Measurements from ENCODE around the gene FOXM1.
"Not testable (repeated sequence)": the region's sequence is repeated elsewhere in the genome, so short reads cannot be mapped to it uniquely, and the experiment has no call there.

The FOXM1 gene

DNA sequence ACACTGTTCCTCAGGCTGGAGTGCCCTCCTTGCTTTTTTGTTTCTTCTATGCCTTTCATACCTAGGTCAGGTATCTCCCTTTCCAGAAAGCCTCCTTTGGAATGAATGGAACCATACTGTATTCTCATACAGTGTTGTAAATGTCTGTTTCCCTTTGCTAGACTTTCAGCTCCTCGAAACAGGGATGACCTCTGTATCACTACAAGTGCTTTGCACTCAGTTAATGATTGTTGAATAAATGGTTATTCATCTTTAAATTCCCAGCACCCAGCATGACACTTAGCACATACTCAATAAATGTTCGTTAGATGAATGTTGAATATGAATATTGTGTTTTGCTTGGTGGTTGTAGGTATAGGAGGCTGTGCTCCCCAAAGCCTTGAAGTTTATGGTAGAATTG, 7.8 kb upstream of the FOXM1 start:
- DNase-seq (ENCODE audit: low spot score) = no peak

DNA sequence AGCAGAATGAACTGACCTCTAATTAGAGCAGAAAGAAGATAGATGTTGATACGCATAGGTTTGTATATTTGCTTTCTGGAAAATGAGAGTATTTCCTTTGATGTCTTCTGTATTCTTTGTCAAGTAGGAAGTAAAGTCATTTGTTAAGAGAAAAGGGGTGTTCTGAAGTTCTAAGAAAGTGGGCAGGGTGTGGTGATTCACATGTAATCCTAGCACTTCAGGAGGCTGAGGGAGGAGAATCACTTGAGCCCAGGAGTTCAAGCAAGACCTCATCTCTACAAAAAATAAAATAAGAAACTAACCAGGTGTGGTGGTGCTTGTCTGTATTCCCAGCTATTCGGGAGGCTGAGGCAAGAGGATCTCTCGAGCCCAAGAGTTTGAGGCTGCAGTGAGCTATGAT, 2.9 kb upstream of the FOXM1 start:
- no peak for DNase-seq (ENCODE audit: low spot score)

DNA sequence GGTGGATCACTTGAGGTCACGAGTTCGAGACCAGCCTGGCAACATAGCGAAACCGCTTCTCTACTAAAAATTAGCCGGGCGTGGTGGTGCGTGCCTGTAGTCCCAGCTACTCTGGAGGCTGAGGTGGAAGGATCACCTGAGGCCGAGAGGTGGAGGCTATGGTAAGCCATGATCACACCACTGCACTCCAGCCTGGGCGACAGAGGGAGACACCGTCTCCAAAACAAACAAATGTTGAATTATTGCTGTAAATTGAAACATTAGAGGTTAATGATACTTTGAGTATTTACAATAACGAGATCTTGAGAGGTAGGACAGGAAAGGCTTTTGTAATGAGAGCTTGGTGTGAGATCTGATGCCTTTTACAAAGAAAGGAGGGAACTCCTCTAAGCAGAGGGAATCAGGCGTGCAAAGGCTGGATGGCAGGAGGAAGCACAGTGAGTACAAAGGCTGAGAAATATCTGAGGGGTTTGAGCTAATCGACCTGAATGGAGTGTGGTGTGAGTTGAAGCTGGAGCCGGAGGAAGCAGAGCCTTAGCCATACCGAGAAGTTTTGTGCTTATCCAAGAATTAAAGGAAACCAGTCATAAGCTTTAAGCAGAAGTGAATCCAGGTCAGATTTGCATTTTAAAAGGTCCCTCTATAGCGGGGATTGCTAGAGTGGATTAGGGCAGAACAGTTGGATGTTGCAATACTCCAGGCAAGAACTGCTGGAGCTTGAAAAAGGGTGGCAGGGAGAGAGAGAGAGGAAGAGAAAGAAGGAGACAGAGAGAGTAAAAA, 1.2 kb upstream of the FOXM1 start:
- no peak for DNase-seq (ENCODE audit: low spot score)

DNA sequence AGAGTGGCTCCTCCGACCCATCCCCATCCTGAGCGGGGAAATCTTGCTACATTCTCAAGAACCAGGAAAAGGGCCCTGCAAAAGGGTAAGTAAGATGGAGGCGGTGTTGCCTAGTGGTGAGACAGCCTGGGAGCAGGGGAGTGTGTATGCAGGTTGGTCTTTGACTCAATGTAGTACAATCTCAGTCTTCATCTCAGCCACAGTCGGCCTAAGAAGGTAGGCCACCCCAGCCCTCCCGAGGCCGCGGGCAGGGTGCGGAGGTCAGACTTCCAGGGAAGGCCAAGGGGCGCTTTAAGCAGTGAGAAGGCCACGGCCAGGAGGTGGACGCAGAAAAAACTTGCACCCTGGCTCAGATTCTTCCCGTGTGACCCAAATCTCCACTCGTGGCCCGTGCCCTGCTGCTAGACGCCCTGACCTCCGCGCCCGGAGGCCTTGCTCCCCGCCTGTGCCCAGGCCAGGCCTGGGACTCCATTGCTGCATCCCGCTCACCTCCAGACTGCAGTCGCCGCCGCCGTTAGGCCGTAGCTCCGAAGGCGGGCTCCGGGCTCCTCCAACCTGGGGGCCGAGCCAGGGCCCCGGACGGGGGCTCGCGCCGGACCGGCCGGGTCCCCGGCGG, 435 bp downstream of the FOXM1 start:
- no peak for DNase-seq (ENCODE audit: low spot score)

DNA sequence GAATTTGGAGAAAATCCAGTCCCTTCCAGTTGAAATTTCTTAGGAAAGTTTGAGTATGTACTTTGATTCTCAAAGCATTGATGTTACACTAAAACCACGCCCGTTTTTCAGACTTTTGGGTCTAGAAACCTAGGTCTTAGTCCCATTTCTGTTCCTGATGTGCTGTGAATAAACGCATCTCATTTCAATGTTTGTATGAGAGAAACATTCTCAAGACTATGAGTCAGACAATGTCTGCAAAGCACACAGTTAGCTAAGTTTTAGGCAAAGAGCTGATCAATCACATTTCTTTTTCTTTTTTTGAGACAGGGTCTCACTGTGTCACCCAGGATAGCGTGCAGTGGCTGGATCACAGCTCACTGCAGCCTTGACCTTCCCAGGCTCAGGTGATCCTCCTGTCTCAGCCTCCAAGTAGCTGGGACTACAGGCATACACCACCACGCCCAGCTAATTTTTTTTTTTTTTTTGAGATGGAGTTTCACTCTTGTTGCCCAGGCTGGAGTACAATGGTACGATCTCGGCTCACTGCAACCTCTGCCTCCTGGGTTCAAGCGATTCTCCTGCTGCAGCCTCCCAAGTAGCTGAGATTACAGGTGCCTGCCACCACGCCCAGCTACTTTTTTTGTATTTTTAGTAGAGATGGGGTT, 7.9 kb downstream of the FOXM1 start:
- not testable (repeated sequence) for DNase-seq (ENCODE audit: low spot score)

DNA sequence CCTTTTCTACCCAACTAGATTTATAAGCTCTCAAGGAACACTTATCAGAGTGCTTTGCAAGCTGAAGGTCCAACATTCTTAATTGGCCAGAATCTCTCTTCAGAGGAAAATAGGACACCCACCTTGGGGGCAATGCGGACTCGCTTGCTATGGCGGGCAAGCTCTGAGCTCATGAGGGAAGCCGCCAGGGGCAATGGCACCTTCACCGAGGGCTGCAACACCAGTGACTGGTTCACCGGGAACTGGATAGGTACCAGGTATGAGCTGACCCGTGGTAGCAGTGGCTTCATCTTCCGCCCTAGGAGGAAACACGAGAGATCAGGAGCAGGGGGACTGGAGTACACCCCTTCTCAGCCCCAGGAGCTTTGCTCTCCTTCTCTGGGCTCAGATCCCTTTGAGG, 12.8 kb downstream of the FOXM1 start:
- DNase-seq (ENCODE audit: low spot score) = no peak

DNA sequence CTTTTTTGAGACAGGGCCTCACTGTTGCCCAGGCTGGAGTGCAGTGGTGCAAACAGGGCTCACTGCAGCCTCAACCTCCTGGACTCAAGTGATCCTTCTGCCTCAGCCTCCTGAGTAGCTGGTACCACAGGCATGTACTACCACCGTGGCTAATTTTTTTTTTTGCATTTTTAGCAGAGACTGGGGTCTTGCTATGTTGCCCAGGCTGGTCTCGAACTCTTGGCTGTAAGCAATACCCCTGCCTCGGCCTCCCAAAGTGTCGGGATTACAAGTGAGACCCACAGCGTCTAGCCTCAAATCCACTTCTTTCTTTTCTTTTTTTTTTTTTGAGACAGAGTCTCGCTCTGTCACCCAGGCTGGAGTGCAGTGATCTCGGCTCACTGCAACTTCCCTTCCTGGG, 13.6 kb downstream of the FOXM1 start:
- not testable (repeated sequence) for DNase-seq (ENCODE audit: low spot score)

DNA sequence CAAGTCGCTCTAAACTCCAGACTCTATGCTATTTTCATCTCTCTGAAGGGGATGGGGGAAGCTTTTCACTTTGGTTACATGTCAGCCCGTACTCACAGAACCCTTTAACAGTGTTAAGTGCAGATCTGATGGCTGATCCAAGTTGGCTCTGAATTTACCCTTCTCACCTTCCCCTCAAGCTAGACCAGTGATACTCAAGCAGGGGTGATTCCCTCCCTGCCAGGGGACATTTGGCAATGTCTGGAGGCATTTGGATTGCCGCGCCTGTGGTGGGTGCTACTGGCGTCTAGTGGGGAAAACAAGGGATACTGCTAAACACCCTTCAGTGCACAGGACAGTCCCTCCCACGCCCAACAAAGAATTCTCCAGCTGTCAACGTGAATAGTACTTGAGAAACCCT, 14.1 kb downstream of the FOXM1 start:
- DNase-seq (ENCODE audit: low spot score) = no peak

DNA sequence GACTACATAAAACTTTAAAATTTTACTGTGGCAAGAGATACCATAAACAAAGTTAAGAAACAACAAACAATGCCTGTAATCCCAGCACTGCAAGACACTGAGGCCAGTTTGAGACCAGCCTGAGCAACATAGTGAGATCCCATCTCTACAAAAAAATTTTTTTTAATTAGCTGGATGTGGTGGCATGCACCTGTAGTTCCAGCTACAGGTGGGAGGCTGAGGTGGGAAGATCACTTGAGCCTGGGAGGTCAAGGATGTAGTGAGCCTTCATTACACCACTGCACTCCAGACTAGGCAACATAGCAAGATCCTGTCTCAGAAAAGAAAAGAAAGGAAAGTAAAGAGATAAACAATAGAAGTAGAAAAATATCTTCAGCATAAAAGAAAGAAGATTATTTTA, 16.8 kb downstream of the FOXM1 start:
- DNase-seq (ENCODE audit: low spot score) = no peak

DNA sequence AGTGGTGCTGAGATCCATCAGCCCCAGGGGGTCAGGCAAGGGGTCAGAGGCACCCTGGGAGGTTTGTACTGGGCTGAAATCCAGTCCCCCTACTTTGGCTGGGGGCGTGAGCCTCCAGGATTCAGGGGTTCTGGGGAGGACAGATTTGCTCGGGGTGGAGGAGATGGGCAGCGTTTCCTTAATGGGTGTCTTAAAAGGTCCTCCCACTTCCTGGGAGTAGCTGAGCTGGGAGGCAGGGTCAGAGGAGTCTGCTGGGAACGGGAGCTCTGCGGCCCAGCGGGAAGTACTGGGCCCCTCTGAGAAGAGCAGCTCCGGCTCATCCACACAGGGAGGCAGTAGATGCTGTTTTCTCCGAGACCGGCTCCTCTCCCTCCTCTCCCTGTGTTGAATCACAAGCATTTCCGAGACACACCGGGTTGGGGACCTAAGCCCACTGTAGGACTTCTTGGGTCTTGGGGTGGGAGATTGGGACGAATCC, 18.0 kb downstream of the FOXM1 start:
- DNase-seq (ENCODE audit: low spot score) = no peak

DNA sequence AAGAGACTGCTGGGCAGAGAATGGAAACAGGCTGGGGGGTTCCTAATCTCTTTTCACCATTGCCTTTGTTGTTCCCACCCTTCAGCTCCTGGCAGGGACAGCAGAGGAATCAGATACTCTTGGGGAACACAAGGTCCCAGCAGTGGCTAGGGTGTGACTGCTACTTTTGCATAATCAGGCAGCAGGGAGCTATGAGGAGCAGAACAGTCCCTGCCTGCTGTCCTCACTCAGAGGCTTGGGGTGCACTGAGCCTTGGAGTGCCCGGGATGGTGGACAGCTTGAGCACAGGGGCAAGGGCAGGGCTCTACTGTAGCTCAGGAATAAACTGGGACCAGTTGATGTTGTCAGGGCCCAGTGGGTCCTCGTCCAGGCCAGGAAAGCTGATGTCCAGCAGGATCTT, 18.6 kb downstream of the FOXM1 start:
- DNase-seq (ENCODE audit: low spot score) = no peak

DNA sequence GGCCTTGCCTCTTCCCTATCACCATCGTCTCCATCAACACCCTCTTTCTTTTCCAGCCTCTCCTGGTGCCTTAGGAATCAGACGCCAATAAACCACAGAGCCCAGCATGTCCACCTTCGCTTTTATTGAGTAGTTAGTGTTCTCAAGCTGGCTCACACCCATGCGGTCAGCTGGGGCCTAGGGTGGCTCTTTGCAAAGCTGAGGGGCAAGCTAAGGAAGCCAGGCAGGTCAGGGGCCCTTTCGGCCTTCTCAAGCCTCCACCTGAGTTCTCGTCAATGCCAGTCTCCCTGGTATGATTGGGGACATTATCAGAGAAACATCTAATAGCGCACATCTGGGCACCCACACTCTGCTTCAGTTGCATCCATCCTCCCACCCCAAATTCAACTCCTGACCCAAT, 19.4 kb downstream of the FOXM1 start:
- DNase-seq (ENCODE audit: low spot score) = no peak

DNA sequence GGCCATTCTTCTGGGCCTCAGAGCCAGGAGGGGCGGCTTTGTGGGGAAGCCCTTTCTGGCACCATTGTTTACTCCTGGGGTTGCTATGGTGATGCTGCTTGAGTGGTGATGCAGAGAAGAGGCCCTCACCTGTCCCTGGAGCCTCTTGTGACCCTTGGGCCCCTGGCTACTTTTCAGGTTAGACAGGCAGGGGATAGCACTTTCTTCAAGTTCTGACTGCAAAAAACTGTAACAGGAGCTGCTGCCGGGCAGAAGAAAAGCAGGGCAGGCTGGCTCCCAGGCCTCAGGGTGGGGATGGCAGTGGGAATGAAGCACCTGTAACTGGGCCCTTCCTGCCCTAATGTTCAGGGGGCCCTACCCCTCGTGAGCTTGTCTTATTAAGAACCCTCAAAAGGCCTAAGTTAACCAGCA, 19.9 kb downstream of the FOXM1 start, which contains the start of gene TEX52:
TSS of gene TEX52 (minus strand) at position 19 of the 411 bp plus-strand sequence. CDS start at position 6, 13 bp downstream.
- DNase-seq (ENCODE audit: low spot score) = no peak

DNA sequence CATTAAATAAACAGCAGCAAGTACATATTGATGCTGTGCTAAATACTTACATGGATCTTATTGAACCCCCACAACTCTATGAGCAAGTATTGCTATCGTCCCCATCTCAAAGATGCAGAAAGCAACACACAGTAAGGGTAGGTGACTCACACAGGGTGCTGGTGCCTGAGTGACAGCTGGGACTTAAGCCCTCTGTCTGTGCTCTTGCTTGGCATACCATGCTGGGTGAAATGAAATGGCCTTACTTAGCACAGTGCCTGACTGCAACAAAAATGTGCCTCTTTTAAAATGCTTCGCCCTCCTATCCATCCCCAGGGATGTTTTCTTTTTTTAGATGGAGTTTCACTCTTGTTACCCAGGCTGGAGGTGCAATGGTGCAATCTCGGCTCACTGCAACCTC, 20.9 kb downstream of the FOXM1 start:
- no peak for DNase-seq (ENCODE audit: low spot score)

DNA sequence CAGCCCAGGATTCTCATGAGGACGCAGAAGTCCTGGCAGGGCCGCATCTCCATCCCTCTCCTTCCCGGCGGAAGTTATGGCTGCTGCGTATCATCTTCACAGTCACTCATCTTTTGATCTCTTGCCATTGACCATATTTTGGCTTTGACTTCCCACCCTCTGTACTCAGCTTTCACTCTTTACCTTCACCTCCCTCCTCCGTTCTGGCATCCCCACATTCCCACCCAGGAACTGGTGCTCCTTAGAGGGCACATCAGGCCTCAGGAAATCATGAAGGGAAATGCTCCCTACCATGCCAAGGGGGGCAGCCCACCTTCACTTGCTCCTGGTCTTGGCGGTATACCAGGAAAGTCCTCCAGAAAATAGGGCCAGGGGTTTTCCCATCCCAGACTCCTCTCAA, 21.4 kb downstream of the FOXM1 start:
- DNase-seq (ENCODE audit: low spot score) = no peak

DNA sequence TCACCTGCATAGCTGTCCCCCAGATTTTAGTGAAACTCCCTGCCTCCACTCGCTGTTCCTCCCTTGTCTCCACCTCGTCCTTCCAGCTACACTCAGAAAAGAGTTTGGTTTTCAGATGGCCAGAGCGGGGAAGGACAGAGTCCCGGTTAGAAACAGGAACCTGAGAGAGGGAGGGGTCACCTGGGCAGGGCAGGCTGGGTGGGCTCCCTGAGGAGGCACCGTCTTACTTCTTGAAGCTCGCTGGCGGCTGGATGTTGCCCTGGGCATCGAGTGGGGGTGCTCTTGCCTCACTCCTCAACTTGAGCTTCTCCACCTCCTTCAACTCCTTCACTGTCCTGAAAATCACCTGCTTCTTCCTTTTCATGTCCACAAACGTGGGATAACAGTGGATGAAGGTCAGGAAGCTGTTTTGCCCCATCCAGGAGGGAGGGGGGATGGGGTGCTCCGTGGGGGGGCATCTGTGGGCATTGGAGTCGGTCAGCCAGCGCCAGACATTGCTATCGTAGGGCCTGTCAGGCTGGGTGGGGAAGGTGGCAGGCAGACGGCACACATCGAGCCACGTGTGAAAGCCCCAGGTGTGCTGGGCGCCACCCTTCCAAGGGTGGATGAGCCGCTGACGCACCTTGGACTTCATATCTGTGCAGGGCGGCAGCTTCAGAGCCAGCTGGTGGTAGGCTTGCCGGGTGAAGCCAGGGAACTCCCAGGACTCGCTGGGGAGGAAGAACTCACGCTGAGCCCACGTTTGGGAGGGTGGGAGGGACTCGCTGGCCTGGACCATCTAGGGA, 22.1 kb downstream of the FOXM1 start:
- DNase-seq (ENCODE audit: low spot score) = no peak

DNA sequence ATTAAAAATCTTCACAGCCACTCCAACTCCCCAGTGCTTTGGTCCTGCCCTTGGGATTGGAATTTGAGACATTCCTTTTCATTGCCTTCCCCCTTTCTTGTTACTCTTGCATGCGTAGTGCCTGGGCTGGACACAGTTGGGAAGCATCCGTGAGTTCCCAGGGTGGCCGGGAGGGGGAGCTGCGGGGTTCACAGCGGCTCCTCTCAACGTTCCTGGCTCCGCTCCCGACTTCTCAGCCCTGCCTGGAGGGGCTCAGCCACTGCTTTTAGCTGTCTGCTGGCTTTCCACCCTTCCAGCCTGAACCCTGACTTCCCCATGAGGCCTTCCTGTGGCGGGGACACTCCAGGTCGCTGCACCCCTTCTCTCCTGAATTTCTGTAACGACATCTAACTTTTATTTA, 23.3 kb downstream of the FOXM1 start:
- peak; percentile 89 for DNase-seq (ENCODE audit: low spot score)

DNA sequence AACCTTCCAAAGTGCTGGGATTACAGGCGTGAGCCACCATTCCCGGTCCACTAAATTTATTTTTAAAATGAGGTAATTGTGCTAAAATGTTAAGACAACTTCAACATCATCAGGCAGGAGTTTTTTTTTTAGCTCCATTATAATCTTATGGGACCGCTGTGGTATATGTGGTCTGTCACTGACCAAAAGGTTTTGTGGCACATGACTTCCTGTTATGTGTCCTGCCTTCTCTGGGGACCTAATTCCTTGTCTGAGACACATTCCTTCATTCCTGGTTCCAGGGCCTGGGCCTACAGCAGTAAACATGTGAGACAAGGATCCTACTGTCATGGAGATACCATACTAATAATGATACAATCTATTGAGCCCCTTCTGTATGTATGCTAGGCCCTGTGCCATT, 25.0 kb downstream of the FOXM1 start:
- no peak for DNase-seq (ENCODE audit: low spot score)

DNA sequence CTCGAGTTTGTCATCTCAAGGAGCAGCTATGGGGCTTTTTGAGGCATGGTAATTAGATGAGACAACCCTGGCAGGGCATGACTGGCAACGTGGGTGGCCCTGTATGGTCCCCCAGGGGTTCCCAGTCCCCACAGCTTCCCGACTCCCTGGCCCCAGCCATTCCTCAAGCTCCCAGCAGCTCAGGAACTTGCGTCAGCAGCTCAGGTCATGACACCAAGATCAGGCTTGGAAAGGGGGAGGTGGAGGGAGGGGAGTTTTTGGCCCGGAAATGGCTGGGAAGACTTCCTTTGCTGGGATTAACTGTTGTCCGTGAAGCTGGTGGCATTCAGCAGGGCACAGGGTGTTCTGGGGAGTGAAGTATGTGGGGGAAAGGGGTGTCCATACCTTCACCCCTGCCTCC, 31.7 kb downstream of the FOXM1 start:
- DNase-seq (ENCODE audit: low spot score) = no peak

DNA sequence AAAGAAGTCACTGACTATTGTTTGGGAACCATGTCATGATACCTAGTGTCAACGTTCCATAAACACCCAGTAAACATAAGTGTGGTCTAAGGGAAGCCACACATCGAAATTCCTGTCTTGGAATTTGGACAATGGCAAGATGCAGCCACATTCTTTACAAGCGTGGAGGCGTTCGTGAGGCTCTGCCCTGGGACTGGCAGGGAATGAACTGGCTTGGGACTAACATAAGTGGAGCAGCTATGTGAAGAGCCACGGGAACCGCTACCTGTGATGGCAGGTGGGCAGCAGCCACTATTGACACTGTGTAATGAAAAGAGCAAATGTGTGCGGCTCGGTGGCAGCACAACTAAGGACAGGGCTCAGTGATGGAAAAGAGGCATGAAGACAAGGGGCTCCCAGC, 32.2 kb downstream of the FOXM1 start:
- no peak for DNase-seq (ENCODE audit: low spot score)

DNA sequence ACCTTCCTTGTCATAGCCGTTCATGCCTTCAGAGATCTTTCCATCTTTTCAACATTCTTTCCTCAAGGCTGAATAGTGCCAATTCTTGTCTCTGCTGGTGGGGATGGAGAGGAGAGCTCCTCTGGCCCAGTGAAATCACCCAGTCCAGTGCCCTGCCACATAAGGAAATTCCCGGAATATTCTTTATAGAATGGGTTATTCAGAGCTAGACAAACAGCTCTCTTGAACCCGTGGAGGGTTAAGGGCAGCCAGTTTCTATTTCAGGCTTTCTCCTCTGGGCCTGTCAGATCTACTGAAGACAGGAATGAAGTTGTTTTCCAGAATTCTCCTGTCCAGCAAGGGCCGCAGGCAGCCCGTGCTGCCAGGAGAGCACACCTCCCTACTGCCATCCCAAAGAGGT, 34.0 kb downstream of the FOXM1 start:
- peak; percentile 28 for DNase-seq (ENCODE audit: low spot score)

DNA sequence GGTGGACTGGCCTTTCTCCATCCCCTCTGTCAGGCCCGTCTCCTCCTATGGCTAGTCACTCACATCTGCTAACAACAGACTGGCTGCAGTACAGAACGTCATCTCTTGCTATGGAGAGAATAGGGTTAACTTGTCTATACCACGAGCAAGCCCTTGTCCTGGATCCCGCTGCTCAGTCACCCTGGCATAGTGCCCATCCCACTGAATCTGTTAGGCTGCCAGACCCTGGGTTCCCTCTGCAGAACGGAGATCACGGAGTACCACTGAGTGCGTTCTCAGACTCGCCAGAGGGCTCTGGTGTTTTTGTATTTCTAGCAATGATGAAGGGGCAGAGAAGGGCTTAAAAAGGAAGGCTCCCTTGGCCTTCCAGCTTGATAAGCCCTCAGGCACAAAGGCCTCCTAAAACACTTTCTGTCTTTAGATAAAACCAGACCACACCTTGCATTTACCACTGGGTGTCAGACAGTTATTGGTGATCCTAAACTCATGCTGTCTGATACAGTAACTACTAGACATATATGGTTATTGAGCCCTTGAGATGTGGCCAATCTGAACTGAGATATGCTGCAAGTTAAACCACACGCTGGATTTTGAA, 35.8 kb downstream of the FOXM1 start:
- no peak for DNase-seq (ENCODE audit: low spot score)

Measured in COLO829 (cell line).